GM12892 (cell line): Measurements from ENCODE around the gene NR3C1.

Experiments used
- POLR2A ChIP-seq: IDR thresholded peaks from 2 replicates; pipeline ENCODE4 v1.6.1; 2011; ENCODE audit warnings: low read depth, low read length, control low read depth
- POLR2AphosphoS5 ChIP-seq: IDR thresholded peaks from 2 replicates; pipeline ENCODE4 v1.6.1; 2011; ENCODE audit warnings: low read depth, low read length, control low read depth
- TAF1 ChIP-seq: IDR thresholded peaks from 2 replicates; pipeline ENCODE4 v1.6.1; 2011; ENCODE audit warnings: low read depth, mild to moderate bottlenecking, control low read depth, low read length, borderline replicate concordance

DNA sequence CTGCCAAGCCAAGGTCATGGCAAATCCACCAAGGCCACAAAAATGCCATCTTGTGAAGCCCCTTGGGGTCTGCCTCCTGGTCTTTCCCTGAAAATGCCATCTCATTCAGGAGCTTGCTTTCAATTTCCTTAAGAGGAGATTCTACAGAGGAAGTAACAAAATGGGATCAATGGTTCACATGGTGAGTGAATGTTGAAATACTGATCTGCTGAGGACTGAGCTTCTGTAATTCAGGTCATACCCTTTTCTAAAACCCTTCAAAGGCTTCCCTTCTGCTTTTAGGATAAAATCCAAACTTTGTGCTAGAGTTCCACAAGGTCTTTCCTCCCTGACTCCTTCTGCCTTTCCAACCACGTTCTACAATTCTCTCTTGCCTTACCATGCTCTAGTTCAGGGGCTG lies 24.7 kb upstream of the NR3C1 start:
- TF ChIP-seq POLR2AphosphoS5 = no peak
- TF ChIP-seq POLR2A = no peak
- TF ChIP-seq TAF1 = no peak
